ENCODE data around the gene SLC17A7.

- TF ChIP-seq ZNF124 (CRISPR knock-in tag; IDR thresholded peaks at IDR 0.05) (no peak), SMARCE1 (IDR thresholded peaks at IDR 0.05; ENCODE audit: borderline replicate concordance) (no peak), RFX3 (CRISPR knock-in tag; IDR thresholded peaks at IDR 0.05) (no peak), ZNF30 (CRISPR knock-in tag; IDR thresholded peaks at IDR 0.05) (no peak), SMAD3 (CRISPR knock-in tag; IDR thresholded peaks at IDR 0.05) (no peak)
- TF ChIP-seq, protein P1, sequence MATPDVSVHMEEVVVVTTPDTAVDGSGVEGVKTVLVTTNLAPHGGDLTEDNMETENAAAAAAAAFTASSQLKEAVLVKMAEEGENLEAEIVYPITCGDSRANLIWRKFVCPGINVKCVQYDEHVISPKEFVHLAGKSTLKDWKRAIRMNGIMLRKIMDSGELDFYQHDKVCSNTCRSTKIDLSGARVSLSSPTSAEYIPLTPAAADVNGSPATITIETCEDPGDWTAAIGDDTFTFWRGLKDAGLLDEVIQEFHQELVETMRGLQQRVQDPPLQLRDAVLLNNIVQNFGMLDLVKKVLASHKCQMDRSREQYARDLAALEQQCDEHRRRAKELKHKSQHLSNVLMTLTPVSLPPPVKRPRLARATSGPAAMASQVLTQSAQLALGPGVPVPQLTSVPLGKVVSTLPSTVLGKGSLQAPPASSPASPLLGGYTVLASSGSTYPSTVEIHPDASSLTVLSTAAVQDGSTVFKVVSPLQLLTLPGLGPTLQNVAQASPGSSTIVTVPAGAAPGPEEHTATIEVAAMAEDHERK (CRISPR knock-in tag; IDR thresholded peaks at IDR 0.05; ENCODE audit: low read depth): no peak
- TF ChIP-seq, protein P2, sequence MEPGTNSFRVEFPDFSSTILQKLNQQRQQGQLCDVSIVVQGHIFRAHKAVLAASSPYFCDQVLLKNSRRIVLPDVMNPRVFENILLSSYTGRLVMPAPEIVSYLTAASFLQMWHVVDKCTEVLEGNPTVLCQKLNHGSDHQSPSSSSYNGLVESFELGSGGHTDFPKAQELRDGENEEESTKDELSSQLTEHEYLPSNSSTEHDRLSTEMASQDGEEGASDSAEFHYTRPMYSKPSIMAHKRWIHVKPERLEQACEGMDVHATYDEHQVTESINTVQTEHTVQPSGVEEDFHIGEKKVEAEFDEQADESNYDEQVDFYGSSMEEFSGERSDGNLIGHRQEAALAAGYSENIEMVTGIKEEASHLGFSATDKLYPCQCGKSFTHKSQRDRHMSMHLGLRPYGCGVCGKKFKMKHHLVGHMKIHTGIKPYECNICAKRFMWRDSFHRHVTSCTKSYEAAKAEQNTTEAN (CRISPR knock-in tag; conservative IDR thresholded peaks at IDR 0.05): no peak
- TF ChIP-seq, protein P3, sequence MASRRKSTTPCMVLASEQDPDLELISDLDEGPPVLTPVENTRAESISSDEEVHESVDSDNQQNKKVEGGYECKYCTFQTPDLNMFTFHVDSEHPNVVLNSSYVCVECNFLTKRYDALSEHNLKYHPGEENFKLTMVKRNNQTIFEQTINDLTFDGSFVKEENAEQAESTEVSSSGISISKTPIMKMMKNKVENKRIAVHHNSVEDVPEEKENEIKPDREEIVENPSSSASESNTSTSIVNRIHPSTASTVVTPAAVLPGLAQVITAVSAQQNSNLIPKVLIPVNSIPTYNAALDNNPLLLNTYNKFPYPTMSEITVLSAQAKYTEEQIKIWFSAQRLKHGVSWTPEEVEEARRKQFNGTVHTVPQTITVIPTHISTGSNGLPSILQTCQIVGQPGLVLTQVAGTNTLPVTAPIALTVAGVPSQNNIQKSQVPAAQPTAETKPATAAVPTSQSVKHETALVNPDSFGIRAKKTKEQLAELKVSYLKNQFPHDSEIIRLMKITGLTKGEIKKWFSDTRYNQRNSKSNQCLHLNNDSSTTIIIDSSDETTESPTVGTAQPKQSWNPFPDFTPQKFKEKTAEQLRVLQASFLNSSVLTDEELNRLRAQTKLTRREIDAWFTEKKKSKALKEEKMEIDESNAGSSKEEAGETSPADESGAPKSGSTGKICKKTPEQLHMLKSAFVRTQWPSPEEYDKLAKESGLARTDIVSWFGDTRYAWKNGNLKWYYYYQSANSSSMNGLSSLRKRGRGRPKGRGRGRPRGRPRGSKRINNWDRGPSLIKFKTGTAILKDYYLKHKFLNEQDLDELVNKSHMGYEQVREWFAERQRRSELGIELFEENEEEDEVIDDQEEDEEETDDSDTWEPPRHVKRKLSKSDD (CRISPR knock-in tag; IDR thresholded peaks at IDR 0.05; ENCODE audit: low read depth): no peak
These were observed 48.4 kb upstream of the SLC17A7 start for GRCh38 chr19:49489601-49490167.
